HCT116 (cell line): ENCODE results near the gene ARHGEF19. TPM values are rescaled to one million over a fixed set of nuclear protein-coding genes. Genes with fewer than 3 reads are reported as not detected.
"Not testable (repeated sequence)": the region's sequence is repeated elsewhere in the genome, so short reads cannot be mapped to it uniquely, and the experiment has no call there.

Experiments used
- ATAC-seq: fragments of 200-7000 bp; cut with Tn5 transposase; 2 replicates; pipeline ENCODE4 v1.9.1; 2020; ENCODE audit warnings: mild to moderate bottlenecking, moderate library complexity
- BruUV-seq: library from RNA; stranded (reverse); fragments of 400-500 nt; replicated peaks from 2 replicates; lab custom pipeline; 2021; lab: Mats Ljungman, UMichigan
- CTCF ChIA-PET: fragments of 300-600 bp; sonication (Branson Sonifier 250); formaldehyde crosslinking; loops from one replicate; lab custom pipeline; 2021; ENCODE audit warnings: antibody characterized with exemption; lab: Charles Lee
- POLR2A ChIA-PET: fragments of 300-600, 350-600 bp; sonication (Branson Sonifier 250); formaldehyde crosslinking; loops from one replicate; lab custom pipeline; 2021; ENCODE audit warnings: antibody characterized with exemption; lab: Charles Lee
- RAD21 ChIA-PET, 2 experiments: fragments of 300-600 bp; sonication (Branson Sonifier 250); formaldehyde crosslinking; loops; one replicate each; lab custom pipeline; 2023; ENCODE audit warnings: low total read pairs in 2 of 2; ENCODE audit not compliant: uncharacterized antibody in 2 of 2, unreplicated experiment in 2 of 2, low non-redundant PET in 1 of 2; lab: Charles Lee
- DNase-seq: peaks from one replicate; pipeline ENCODE4 v3.0.0-alpha.2; 2010; ENCODE audit warnings: low read depth, low spot score
- H2AFZ ChIP-seq: fragments of 200-600 bp; shearing (Covaris generic), sonication (generic); 2 replicates; pipeline ENCODE4 v1.6.1; 2017; ENCODE audit warnings: low read depth, mixed run types, mixed read lengths, antibody characterized with exemption, low read length; ENCODE audit not compliant: poor library complexity, severe bottlenecking
- H3K27ac ChIP-seq: 2 replicates; pipeline ENCODE4 v1.5.1; 2012; ENCODE audit warnings: low read depth, low read length
- H3K27me3 ChIP-seq: fragments of 200-600 bp; sonication (generic); 2 replicates; pipeline ENCODE4 v1.6.1; 2016; ENCODE audit warnings: mixed run types, low read length, mixed read lengths; ENCODE audit not compliant: insufficient read depth
- H3K36me3 ChIP-seq, 2 experiments: fragments of 200-500 bp in 1 of 2; fragments of 200-600 bp in 1 of 2; sonication (Bioruptor generic) in 1 of 2; sonication (generic) in 1 of 2; 2 replicates each; pipeline versions ENCODE4 v1.5.1 to v1.6.1; 2014 to 2016; ENCODE audit warnings: low read length in 2 of 2, inconsistent platforms in 1 of 2, mixed read lengths in 1 of 2, mixed run types in 1 of 2; ENCODE audit not compliant: insufficient read depth in 2 of 2, control insufficient read depth in 1 of 2
- H3K4me1 ChIP-seq, 2 experiments: fragments of 200-600 bp in 1 of 2; sonication (generic) in 1 of 2; 2 replicates each; pipeline versions ENCODE4 v1.5.1 to v1.6.1; 2012 to 2017; ENCODE audit warnings: low read length in 2 of 2, inconsistent platforms in 1 of 2, mild to moderate bottlenecking in 1 of 2, mixed read lengths in 1 of 2, mixed run types in 1 of 2, moderate library complexity in 1 of 2; ENCODE audit not compliant: insufficient read depth in 2 of 2, control insufficient read depth in 1 of 2
- H3K4me2 ChIP-seq: fragments of 200-600 bp; sonication (generic); 2 replicates; pipeline ENCODE4 v1.6.1; 2017; ENCODE audit warnings: mixed run types, low read length, mixed read lengths
- H3K4me3 ChIP-seq, 2 experiments: fragments of 200-600 bp in 1 of 2; sonication (generic) in 1 of 2; replicated peaks in 1 of 2; 2 replicates each; pipeline ENCODE4 v1.5.1; 2011 to 2016; ENCODE audit warnings: low read length in 2 of 2, control low read depth in 1 of 2, low read depth in 1 of 2, mild to moderate bottlenecking in 1 of 2, mixed read lengths in 1 of 2, mixed run types in 1 of 2
- H3K79me2 ChIP-seq: fragments of 200-600 bp; sonication (generic); 2 replicates; pipeline ENCODE4 v1.6.1; 2017; ENCODE audit warnings: mild to moderate bottlenecking, mixed run types, low read length, moderate library complexity, mixed read lengths; ENCODE audit not compliant: insufficient read depth
- H3K9ac ChIP-seq: fragments of 200-600 bp; sonication (generic); 2 replicates; pipeline ENCODE4 v1.6.1; 2016; ENCODE audit warnings: low read length, mixed read lengths
- H3K9me2 ChIP-seq: fragments of 200-600 bp; sonication (generic), shearing (Covaris generic); 2 replicates; pipeline ENCODE4 v1.6.1; 2017; ENCODE audit warnings: mixed run types, mild to moderate bottlenecking, moderate library complexity; ENCODE audit not compliant: insufficient read depth
- H3K9me3 ChIP-seq, 2 experiments: fragments of 200-500 bp in 1 of 2; fragments of 200-600 bp in 1 of 2; sonication (Bioruptor generic) in 1 of 2; sonication (generic) in 1 of 2; 2 replicates each; pipeline ENCODE4 v1.6.1; 2014 to 2017; ENCODE audit warnings: low read length in 2 of 2, mixed read lengths in 2 of 2, inconsistent platforms in 1 of 2, low read depth in 1 of 2, mild to moderate bottlenecking in 1 of 2, mixed run types in 1 of 2, moderate library complexity in 1 of 2; ENCODE audit not compliant: control insufficient read depth in 1 of 2, insufficient read depth in 1 of 2
- H4K20me1 ChIP-seq: fragments of 200-600 bp; sonication (generic), shearing (Covaris generic); 2 replicates; pipeline ENCODE4 v1.6.1; 2017; ENCODE audit warnings: mixed run types, mild to moderate bottlenecking, moderate library complexity; ENCODE audit not compliant: insufficient read depth
- CTCF ChIP-seq, 3 experiments: fragments of 200-600 bp in 1 of 3; sonication (generic) in 1 of 3; IDR thresholded peaks in 2 of 3; conservative IDR thresholded peaks in 1 of 3; 2 replicates each; pipeline ENCODE4 v1.5.1; 2012 to 2017; ENCODE audit warnings: low read depth in 2 of 3, low read length in 2 of 3, antibody characterized with exemption in 1 of 3, borderline replicate concordance in 1 of 3, control low read depth in 1 of 3, mild to moderate bottlenecking in 1 of 3, mixed read lengths in 1 of 3, mixed run types in 1 of 3, moderate library complexity in 1 of 3; ENCODE audit not compliant: insufficient read depth in 1 of 3
- EZH2 ChIP-seq: fragments of 200-600 bp; sonication (generic); IDR thresholded peaks from 2 replicates; pipeline ENCODE4 v1.6.1; 2017; ENCODE audit warnings: antibody characterized with exemption, mixed run types
- POLR2A ChIP-seq: IDR thresholded peaks from 2 replicates; pipeline ENCODE4 v1.7.0; 2011; ENCODE audit warnings: borderline replicate concordance; ENCODE audit not compliant: insufficient read depth, insufficient read length; ENCODE audit errors: extremely low read depth
- SIN3A ChIP-seq: IDR thresholded peaks from 2 replicates; pipeline ENCODE4 v1.6.1; 2012; ENCODE audit warnings: low read depth
- SP1 ChIP-seq: IDR thresholded peaks from 2 replicates; pipeline ENCODE4 v1.6.1; 2012; ENCODE audit warnings: low read depth
- ZBTB33 ChIP-seq: IDR thresholded peaks from 2 replicates; pipeline ENCODE4 v1.6.1; 2011; ENCODE audit warnings: mild to moderate bottlenecking, low read length, moderate library complexity; ENCODE audit not compliant: insufficient replicate concordance; ENCODE audit errors: extremely low read depth
- intact Hi-C: fragments of 100-400 bp; cut with micrococcal nuclease; formaldehyde crosslinking; loops from 2 replicates; pipeline ENCODE4 v1.10.0; 2022
- total RNA-seq: library from RNA; stranded (reverse); gene quantifications from one replicate; pipeline ENCODE4 v1.2.1, GENCODE V29; 2021; ENCODE audit not compliant: unreplicated experiment

Gene ARHGEF19
- total RNA-seq, 1 experiment from 2014 or later: 59.7 TPM

GRCh38 chr1:16246961-16247360 lies 34.5 kb upstream of the ARHGEF19 start:
- H3K79me2 ChIP-seq: no peaks in the 10 kb centered on the region
- POLR2A ChIA-PET: no interaction called here
- H3K9me3 ChIP-seq: no peaks in the 10 kb centered on the region
- no peak overlapping the region for H3K9ac ChIP-seq
- peaks cover 5 to 22% of the 10 kb centered on the region in 2 experiments for H3K4me1 ChIP-seq
- H3K9me2 ChIP-seq: no peaks in the 10 kb centered on the region
- H3K27ac ChIP-seq: no peak overlapping the region
- no TSS peak for BruUV-seq
- DNase-seq: no peak
- H3K36me3 ChIP-seq: peaks cover 4 to 13% of the 10 kb centered on the region in 2 experiments; a peak in 1 of 4 replicates
- no peaks in the 10 kb centered on the region for H3K27me3 ChIP-seq
- H2AFZ ChIP-seq: no peak overlapping the region
- RAD21 ChIA-PET: no interaction called here
- H3K4me3 ChIP-seq: no peak overlapping the region
- no peaks in the 10 kb centered on the region for H4K20me1 ChIP-seq
- TF ChIP-seq SP1 (no peak), POLR2A (no peak), EZH2 (no peak), SIN3A (no peak), ZBTB33 (no peak), CTCF (IDR thresholded peaks at IDR 0.05 in 2 of 3, conservative IDR thresholded peaks at IDR 0.05 in 1 of 3; ENCODE audit: borderline replicate concordance in 1 of 3, insufficient read depth in 1 of 3, low read depth in 2 of 3, low read length in 2 of 3) (no peak)
- TF ChIP-seq, all 23 proteins: peak for 0
- CTCF ChIA-PET: no interaction called here
- no peak for ATAC-seq
- no peak overlapping the region for H3K4me2 ChIP-seq
- intact Hi-C loops: no loop called here

- H3K27me3 ChIP-seq, H4K20me1 ChIP-seq, H2AFZ ChIP-seq, H3K79me2 ChIP-seq, RAD21 ChIA-PET, intact Hi-C loops, BruUV-seq, H3K9me3 ChIP-seq, H3K9me2 ChIP-seq, H3K4me3 ChIP-seq, DNase-seq, H3K27ac ChIP-seq, H3K9ac ChIP-seq, H3K36me3 ChIP-seq, H3K4me2 ChIP-seq, ATAC-seq, POLR2A ChIA-PET: not testable (repeated sequence)
- CTCF ChIA-PET: interaction anchor here (3.1 kb wide), 2 partner anchors 163 to 167 kb away, joined by 20 to 26 read pairs; no protein-coding TSS in a partner anchor
- H3K4me1 ChIP-seq: peaks cover 5 to 22% of the 10 kb centered on the region in 2 experiments
Observed at GRCh38 chr1:16246239-16246638, 33.8 kb upstream of the ARHGEF19 start.
